ENCODE results near the gene BIRC5. TPM values are rescaled to one million over a fixed set of nuclear protein-coding genes. Genes with fewer than 3 reads are reported as not detected.

The BIRC5 gene
- total RNA-seq, 1 donor from 2014 or later, result 12.3 TPM

DNA sequence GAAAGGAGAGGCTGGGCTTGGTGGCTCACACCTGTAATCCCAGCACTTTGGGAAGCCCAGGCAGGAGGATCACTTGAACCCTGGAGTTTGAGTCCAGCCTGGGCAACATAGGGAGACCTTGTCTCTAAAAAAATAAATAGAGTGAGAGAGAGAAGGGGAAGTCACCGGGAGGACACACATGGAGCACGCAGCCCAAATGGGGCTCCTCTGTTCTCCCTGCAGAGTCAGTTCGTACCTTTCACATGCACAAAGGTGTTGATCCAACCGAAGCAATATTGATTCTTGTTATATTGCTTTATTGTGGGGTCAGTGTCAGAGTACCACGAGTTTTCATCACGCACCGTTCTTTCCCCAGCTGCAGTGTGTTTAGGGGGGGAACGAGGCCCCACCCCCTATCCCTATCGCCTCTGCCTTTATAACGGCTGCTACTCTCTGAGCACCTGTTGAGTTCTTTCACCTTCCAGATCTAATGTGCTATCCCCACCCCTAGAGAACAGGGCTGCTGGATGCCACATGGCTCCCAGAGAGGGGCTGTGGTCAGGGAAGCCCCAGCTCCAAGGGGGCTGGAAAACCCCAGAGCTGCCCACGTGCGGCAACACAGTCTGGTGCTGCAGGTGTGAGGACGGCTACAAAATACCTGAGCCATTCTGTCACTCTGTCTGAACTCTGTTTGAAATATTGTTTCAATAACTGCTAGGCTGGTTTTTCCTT is 16.4 kb downstream of the BIRC5 start:
- Mint-ChIP-seq H3K27me3 (ENCODE audit: unreplicated experiment) (peaks cover 23% of the 10 kb centered on the region), H3K4me1 (ENCODE audit: unreplicated experiment) (no peaks in the 10 kb centered on the region), H3K27ac (ENCODE audit: unreplicated experiment) (no peak overlapping the region), H3K4me3 (ENCODE audit: unreplicated experiment) (no peak overlapping the region), H3K36me3 (ENCODE audit: unreplicated experiment) (no peaks in the 10 kb centered on the region), H3K9me3 (ENCODE audit: unreplicated experiment) (no peaks in the 10 kb centered on the region)
- DNase-seq (ENCODE audit: extremely low spot score, unreplicated experiment), result no peak
- TF ChIP-seq, protein P1, sequence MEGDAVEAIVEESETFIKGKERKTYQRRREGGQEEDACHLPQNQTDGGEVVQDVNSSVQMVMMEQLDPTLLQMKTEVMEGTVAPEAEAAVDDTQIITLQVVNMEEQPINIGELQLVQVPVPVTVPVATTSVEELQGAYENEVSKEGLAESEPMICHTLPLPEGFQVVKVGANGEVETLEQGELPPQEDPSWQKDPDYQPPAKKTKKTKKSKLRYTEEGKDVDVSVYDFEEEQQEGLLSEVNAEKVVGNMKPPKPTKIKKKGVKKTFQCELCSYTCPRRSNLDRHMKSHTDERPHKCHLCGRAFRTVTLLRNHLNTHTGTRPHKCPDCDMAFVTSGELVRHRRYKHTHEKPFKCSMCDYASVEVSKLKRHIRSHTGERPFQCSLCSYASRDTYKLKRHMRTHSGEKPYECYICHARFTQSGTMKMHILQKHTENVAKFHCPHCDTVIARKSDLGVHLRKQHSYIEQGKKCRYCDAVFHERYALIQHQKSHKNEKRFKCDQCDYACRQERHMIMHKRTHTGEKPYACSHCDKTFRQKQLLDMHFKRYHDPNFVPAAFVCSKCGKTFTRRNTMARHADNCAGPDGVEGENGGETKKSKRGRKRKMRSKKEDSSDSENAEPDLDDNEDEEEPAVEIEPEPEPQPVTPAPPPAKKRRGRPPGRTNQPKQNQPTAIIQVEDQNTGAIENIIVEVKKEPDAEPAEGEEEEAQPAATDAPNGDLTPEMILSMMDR (IDR thresholded peaks at IDR 0.05), result no peak

DNA sequence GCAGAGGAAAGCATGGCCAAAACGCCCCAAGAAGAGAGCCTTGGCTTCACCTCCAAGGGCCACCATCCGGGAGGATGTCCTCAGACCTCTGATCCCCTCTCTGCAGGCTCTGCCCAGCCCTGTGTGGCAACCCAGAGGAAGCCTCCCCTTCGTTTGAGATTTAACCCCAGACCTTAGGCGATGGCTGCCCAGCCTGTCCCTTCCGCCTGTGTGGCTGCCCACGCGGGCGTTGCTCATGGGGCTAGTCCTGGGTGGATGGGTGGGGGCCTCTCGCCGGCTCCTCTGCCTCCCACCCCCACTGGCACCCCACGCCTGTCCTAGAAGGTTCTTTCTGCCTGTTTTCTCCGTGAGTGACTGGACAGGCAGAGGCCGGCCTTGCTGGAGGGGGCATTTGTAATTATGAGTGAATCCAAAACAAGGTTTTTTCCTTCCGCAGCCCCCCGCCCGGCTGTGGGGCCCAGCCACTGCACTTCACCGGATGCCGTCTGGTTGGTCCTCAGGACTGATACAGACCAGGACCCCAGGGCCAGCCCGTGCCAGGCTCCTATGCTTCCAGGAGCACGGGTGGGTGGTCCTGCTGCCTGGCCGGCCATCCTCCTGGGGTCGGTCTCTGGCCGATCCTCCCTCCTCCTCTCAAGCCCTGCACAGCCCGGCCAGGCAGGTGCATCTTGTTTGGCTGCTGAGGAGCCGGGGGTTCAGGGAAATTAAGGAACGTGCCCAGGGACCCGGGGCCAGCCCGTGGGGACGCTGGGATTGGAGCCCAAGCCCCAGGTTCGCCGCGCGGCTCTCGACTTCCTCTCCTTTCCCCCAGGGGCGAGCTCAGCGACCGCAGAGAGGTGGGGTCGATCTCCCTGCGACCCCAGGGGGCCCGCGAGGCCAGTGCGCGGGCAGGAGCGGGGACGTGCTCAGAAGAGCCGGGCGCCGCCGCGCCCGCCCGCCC is 17.2 kb downstream of the BIRC5 start, which contains the start of gene TMEM235:
Gene TMEM235, plus strand, starts transcription at position 636 of the 940 bp plus-strand sequence. CDS start 393 bp downstream, outside the sequence.
- DNase-seq (ENCODE audit: extremely low spot score, unreplicated experiment), result no peak
- TF ChIP-seq, protein P1 (IDR thresholded peaks at IDR 0.05), result no peak
- Mint-ChIP-seq H3K4me3 (ENCODE audit: unreplicated experiment) (peak within 1 kb of the TSS; percentile 26), H3K4me1 (ENCODE audit: unreplicated experiment) (no peaks in the 10 kb centered on the region), H3K36me3 (ENCODE audit: unreplicated experiment) (no peaks in the 10 kb centered on the region), H3K9me3 (ENCODE audit: unreplicated experiment) (no peaks in the 10 kb centered on the region), H3K27ac (ENCODE audit: unreplicated experiment) (no peak within 1 kb of the TSS), H3K27me3 (ENCODE audit: unreplicated experiment) (peaks cover 23% of the 10 kb centered on the region)

DNA sequence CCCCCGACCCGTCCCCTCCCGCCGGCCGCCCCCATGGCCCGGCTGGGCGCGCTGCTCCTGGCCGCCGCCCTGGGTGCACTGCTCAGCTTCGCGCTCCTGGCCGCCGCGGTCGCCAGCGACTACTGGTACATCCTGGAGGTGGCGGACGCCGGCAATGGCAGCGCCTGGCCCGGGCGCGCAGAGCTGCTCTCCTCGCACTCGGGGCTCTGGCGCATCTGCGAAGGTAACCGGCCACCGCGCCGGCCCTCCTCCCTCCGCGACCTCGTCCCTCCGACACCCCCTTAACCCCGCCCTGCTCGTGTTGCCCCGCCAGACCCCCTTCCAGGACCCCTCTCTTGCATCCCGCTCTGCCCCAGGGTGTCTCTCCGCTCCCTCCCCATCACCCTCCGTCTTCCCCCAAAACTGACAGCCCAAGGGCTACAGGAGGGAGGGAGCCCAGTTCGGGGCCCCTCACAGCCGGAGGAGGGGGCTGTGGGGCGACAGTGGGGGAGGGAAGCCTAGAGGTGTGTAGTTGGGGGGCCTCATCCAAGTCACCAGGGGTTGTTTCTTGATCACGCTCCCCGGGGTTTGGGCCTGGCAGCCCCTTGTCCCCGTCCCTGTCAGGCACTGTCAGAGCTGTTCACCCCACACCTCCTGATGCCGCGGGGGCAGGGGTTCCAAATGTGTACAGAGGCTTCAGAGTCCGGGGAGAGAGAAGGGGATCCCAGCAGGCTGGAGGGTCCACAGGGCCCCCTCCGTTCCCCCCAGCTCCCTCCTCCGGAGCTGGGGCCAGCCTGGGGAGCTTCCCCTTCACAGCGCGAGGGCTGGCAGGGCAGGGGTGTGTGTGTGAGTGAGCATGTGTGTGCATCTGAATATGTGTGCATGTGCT is 18.2 kb downstream of the BIRC5 start:
- no peaks in the 10 kb centered on the region for H3K36me3 Mint-ChIP-seq (ENCODE audit: unreplicated experiment)
- H3K27ac Mint-ChIP-seq (ENCODE audit: unreplicated experiment), result no peak overlapping the region
- DNase-seq (ENCODE audit: extremely low spot score, unreplicated experiment), result peak; percentile 83
- TF ChIP-seq, protein P1 (IDR thresholded peaks at IDR 0.05), result no peak
- H3K27me3 Mint-ChIP-seq (ENCODE audit: unreplicated experiment), result peaks cover 23% of the 10 kb centered on the region
- H3K9me3 Mint-ChIP-seq (ENCODE audit: unreplicated experiment), result no peaks in the 10 kb centered on the region
- no peaks in the 10 kb centered on the region for H3K4me1 Mint-ChIP-seq (ENCODE audit: unreplicated experiment)
- peak overlapping the region; percentile 26 for H3K4me3 Mint-ChIP-seq (ENCODE audit: unreplicated experiment)

DNA sequence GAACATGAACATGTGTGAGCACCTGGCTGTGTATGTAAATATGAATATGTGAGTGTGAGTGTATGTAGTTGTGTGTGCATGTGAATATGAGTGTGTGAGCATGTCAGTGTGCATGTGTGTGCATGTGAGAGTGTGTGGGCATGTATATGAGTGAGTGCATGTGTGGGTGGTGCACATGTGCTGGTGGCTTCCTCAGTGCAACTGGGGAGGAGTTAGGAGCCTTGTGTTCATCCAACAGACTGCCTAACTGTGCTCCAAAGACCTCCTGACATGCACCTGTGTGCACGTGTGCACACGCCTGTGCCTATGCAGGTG is 18.8 kb downstream of the BIRC5 start:
- Mint-ChIP-seq H3K36me3 (ENCODE audit: unreplicated experiment) (no peaks in the 10 kb centered on the region), H3K9me3 (ENCODE audit: unreplicated experiment) (no peaks in the 10 kb centered on the region), H3K4me3 (ENCODE audit: unreplicated experiment) (no peak overlapping the region), H3K27me3 (ENCODE audit: unreplicated experiment) (peaks cover 23% of the 10 kb centered on the region), H3K27ac (ENCODE audit: unreplicated experiment) (no peak overlapping the region), H3K4me1 (ENCODE audit: unreplicated experiment) (no peaks in the 10 kb centered on the region)
- DNase-seq (ENCODE audit: extremely low spot score, unreplicated experiment), result no peak
- TF ChIP-seq, protein P1 (IDR thresholded peaks at IDR 0.05), result no peak
